SH-SY5Y (cell line): Measurements from ENCODE around the gene ERFL.

ENCODE experiments used
- GATA2 ChIP-seq: IDR thresholded peaks from 2 replicates; pipeline ENCODE4 v1.6.1; 2011; ENCODE audit warnings: mild to moderate bottlenecking, low read depth, low read length
- GATA3 ChIP-seq: IDR thresholded peaks from 2 replicates; pipeline ENCODE4 v1.6.1; 2011; ENCODE audit warnings: low read depth, mild to moderate bottlenecking, low read length, moderate library complexity

GRCh38 chr19:41944336-41944735, 16.1 kb upstream of the ERFL start:
- TF ChIP-seq GATA3 (no peak), GATA2 (no peak)
